ENCODE measurements around the gene MPRIP. TPM values are rescaled to one million over a fixed set of nuclear protein-coding genes. Genes with fewer than 3 reads are reported as not detected.

The MPRIP gene
- total and polyA plus RNA-seq, 2 donors (not counting 3 experiments of a cell fraction or from before 2014, with no cell fraction given): 94.6 to 246 TPM

DNA sequence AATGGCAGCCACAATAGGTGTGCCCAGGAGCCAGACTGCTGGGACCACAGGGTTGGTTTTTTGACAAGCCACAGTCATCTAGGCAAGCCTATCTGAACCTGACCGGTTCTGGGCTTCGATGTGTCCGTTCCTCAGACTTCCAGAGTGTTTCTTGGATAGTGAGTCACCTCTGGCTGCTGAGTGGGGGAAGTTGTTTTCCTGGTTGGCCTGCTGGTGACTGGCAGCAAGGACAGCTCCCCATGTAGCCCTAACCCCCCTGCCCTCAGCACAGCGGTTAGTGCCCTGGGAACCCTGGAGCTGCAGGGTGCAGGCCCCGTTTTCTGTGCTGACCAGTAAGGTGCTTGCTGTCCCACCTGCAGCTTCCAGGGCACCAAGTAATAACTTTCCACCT is 98.3 kb downstream of the MPRIP start:
- BruUV-seq (replicated peaks): no TSS peak
- H3K27me3 ChIP-seq (ENCODE audit: control insufficient read depth in 2 of 2, insufficient read depth in 2 of 2, low read length in 2 of 2): no peaks in the 10 kb centered on the region
- no peak overlapping the region for H3K4me3 ChIP-seq (replicated peaks in 1 of 3; ENCODE audit: insufficient read depth in 1 of 3, low read depth in 1 of 3, low read length in 3 of 3)
- dilution Hi-C loops (cut with MboI; ENCODE audit: extremely low pct_ligation_motif_present, low sequenced_read_pairs) (no loop called here), intact Hi-C loops (cut with micrococcal nuclease) (loop anchor here (2.0 kb wide), 1 partner anchor 138 kb away; no protein-coding TSS in a partner anchor)
- FAIRE-seq (peak; percentile 98), DNase-seq (ENCODE audit: low read depth, low spot score) (peak; percentile 74)
- ChIA-PET POLR2A (no interaction called here), CTCF (interaction anchor here (0.6 to 3.4 kb wide), 14 partner anchors 10 to 502 kb away, joined by 3 to 40 read pairs (median 9); partner anchors contain the start of gene FLCN)
- peaks cover 12% of the 10 kb centered on the region for H3K4me1 ChIP-seq (ENCODE audit: control insufficient read depth, extremely low read depth, insufficient read depth, low read length)
- H3K4me2 ChIP-seq (ENCODE audit: insufficient read depth, low read length): no peak overlapping the region
- H3K9me1 ChIP-seq (replicated peaks; ENCODE audit: control insufficient read depth, extremely low read depth, insufficient read depth, low read length): no peaks in the 10 kb centered on the region
- no peaks in the 10 kb centered on the region for H3K79me2 ChIP-seq (ENCODE audit: control insufficient read depth, insufficient read depth, low read length)
- H3K27ac ChIP-seq (ENCODE audit: insufficient read depth, low read depth, low read length): no peak overlapping the region
- H3K9ac ChIP-seq (replicated peaks; ENCODE audit: extremely low read depth, insufficient read depth, low read length): no peak overlapping the region
- H2AFZ ChIP-seq (ENCODE audit: low read depth, low read length): no peak overlapping the region
- no peaks in the 10 kb centered on the region for H3K9me3 ChIP-seq (replicated peaks; ENCODE audit: control insufficient read depth, insufficient read depth, low read length)
- TF ChIP-seq GATA2 (IDR thresholded peaks at IDR 0.05; ENCODE audit: insufficient read depth, insufficient read length, low read depth, low read length): no peak
- TF ChIP-seq EZH2 (IDR thresholded peaks at IDR 0.05; ENCODE audit: borderline replicate concordance, low read depth, low read length, severe bottlenecking): no peak
- TF ChIP-seq MYC (IDR thresholded peaks at IDR 0.05; ENCODE audit: low read depth, low read length): no peak
- no peak for TF ChIP-seq FOS (IDR thresholded peaks at IDR 0.05; ENCODE audit: borderline replicate concordance, insufficient read depth, low read length)
- no peak for TF ChIP-seq POLR2A (IDR thresholded peaks at IDR 0.05; ENCODE audit: low read depth, low read length)
- TF ChIP-seq, protein P1, sequence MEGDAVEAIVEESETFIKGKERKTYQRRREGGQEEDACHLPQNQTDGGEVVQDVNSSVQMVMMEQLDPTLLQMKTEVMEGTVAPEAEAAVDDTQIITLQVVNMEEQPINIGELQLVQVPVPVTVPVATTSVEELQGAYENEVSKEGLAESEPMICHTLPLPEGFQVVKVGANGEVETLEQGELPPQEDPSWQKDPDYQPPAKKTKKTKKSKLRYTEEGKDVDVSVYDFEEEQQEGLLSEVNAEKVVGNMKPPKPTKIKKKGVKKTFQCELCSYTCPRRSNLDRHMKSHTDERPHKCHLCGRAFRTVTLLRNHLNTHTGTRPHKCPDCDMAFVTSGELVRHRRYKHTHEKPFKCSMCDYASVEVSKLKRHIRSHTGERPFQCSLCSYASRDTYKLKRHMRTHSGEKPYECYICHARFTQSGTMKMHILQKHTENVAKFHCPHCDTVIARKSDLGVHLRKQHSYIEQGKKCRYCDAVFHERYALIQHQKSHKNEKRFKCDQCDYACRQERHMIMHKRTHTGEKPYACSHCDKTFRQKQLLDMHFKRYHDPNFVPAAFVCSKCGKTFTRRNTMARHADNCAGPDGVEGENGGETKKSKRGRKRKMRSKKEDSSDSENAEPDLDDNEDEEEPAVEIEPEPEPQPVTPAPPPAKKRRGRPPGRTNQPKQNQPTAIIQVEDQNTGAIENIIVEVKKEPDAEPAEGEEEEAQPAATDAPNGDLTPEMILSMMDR (IDR thresholded peaks at IDR 0.05; ENCODE audit: extremely low read depth in 1 of 2, insufficient read depth in 1 of 2, low read depth in 1 of 2, low read length in 2 of 2): peak in 1 of 2 donors; percentile 40
- no peak for TF ChIP-seq POLR2AphosphoS5 (IDR thresholded peaks at IDR 0.05; ENCODE audit: insufficient read depth, low read depth, low read length)
- TF ChIP-seq, protein P2, sequence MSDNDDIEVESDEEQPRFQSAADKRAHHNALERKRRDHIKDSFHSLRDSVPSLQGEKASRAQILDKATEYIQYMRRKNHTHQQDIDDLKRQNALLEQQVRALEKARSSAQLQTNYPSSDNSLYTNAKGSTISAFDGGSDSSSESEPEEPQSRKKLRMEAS (IDR thresholded peaks at IDR 0.05; ENCODE audit: insufficient read depth, insufficient read length): no peak
- peak; percentile 66 for TF ChIP-seq JUN (IDR thresholded peaks at IDR 0.05; ENCODE audit: borderline replicate concordance, insufficient read depth, insufficient read length, low read depth)
- peaks cover 8 to 47% of the 10 kb centered on the region in 2 experiments for H3K36me3 ChIP-seq (ENCODE audit: control insufficient read depth in 2 of 2, extremely low read depth in 1 of 2, insufficient read depth in 2 of 2, low read length in 2 of 2)
- H4K20me1 ChIP-seq (replicated peaks; ENCODE audit: control insufficient read depth, extremely low read depth, insufficient read depth, low read length): no peaks in the 10 kb centered on the region

Data from endothelial cell of umbilical vein (primary cell).